WTC11 (cell line): ENCODE data around the gene NOL4.

Experiments used
- TF ChIP-seq, protein P1 (sequence below): fragments of 200-600 bp; IDR thresholded peaks from 2 replicates; pipeline ENCODE4 v1.8.0; 2022; ENCODE audit warnings: antibody characterized with exemption
- TF ChIP-seq, protein P2 (sequence below): sonication (generic); formaldehyde crosslinking; IDR thresholded peaks from 2 replicates; pipeline ENCODE4 v1.8.1; 2023; ENCODE audit warnings: mild to moderate bottlenecking, moderate library complexity, missing genetic modification reagents

DNA sequence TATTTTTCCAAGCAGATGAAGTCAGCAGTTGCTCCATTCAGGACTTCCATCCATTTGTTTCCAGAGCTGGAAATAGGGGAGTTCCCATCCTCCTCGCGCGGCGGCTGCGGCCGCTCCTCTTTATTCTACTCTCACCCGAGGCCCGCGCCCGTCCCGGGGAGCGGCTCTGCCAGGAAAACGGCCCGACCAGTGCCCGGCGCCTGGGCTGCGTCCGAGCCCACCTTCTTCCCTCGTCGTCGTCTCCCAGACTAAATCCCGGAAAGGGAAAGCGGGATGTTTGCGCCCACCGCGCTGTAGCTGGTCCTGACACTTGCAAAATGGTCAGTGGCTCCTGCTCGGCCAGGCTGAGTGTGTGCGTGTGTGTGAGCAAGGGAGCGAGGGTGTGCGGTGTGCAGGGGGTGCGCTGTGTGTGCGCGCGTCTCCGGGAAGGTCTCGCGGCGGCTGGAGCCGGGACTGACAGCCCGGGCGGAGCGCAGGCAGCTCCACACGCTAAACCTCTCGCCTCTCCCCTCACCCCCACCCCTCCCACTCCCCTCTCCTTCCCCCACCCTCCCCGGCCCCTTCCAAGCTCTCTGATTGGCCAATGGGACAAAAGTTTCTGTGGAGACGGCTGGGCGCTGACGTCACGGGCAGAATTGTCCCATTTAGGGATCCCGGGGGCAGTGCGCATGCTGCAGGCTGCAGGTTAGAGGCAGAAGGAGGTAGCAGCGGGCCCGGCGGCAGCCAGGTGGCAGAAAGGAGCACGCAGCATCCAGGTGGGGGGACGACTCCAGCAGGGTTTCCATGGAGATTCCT is at the start of gene NOL4:
- TF ChIP-seq, protein P1, sequence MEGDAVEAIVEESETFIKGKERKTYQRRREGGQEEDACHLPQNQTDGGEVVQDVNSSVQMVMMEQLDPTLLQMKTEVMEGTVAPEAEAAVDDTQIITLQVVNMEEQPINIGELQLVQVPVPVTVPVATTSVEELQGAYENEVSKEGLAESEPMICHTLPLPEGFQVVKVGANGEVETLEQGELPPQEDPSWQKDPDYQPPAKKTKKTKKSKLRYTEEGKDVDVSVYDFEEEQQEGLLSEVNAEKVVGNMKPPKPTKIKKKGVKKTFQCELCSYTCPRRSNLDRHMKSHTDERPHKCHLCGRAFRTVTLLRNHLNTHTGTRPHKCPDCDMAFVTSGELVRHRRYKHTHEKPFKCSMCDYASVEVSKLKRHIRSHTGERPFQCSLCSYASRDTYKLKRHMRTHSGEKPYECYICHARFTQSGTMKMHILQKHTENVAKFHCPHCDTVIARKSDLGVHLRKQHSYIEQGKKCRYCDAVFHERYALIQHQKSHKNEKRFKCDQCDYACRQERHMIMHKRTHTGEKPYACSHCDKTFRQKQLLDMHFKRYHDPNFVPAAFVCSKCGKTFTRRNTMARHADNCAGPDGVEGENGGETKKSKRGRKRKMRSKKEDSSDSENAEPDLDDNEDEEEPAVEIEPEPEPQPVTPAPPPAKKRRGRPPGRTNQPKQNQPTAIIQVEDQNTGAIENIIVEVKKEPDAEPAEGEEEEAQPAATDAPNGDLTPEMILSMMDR, result 0 out of 2 replicates have a peak, but pooled peaks have one; percentile 32
- TF ChIP-seq, protein P2, sequence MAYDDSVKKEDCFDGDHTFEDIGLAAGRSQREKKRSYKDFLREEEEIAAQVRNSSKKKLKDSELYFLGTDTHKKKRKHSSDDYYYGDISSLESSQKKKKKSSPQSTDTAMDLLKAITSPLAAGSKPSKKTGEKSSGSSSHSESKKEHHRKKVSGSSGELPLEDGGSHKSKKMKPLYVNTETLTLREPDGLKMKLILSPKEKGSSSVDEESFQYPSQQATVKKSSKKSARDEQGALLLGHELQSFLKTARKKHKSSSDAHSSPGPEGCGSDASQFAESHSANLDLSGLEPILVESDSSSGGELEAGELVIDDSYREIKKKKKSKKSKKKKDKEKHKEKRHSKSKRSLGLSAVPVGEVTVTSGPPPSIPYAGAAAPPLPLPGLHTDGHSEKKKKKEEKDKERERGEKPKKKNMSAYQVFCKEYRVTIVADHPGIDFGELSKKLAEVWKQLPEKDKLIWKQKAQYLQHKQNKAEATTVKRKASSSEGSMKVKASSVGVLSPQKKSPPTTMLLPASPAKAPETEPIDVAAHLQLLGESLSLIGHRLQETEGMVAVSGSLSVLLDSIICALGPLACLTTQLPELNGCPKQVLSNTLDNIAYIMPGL, result no peak
